H1 (cell line): ENCODE measurements around the gene GARIN3. TPM values are rescaled to one million over a fixed set of nuclear protein-coding genes. Genes with fewer than 3 reads are reported as not detected.

Experiments used
- CTCF ChIA-PET: fragments of 300-600 bp; sonication (Branson Sonifier 250); formaldehyde crosslinking; loops from one replicate; lab custom pipeline; 2021; ENCODE audit not compliant: partially characterized antibody; lab: Charles Lee
- POLR2A ChIA-PET: fragments of 300-600 bp; sonication (Branson Sonifier 250); formaldehyde crosslinking; loops from one replicate; lab custom pipeline; 2021; ENCODE audit warnings: inconsistent platforms; ENCODE audit not compliant: partially characterized antibody; lab: Charles Lee
- DNase-seq, 2 experiments: peaks; one replicate each; pipeline versions ENCODE4 v3.0.0 to v3.0.0-alpha.2; 2010 to 2022; ENCODE audit warnings: low spot score in 2 of 2, low read depth in 1 of 2, mixed read lengths in 1 of 2
- FAIRE-seq: peaks from 2 replicates; lab custom pipeline; 2011; peaks lifted over from hg19 to GRCh38; lab: Jason Lieb, UNC
- H2AFZ ChIP-seq: 2 replicates; pipeline ENCODE4 v1.8.1; 2012; ENCODE audit warnings: low read length, inconsistent platforms
- H2AK5ac ChIP-seq: 2 replicates; pipeline ENCODE4 v1.6.1; 2013; ENCODE audit warnings: low read depth, low read length
- H2BK120ac ChIP-seq: replicated peaks from 2 replicates; pipeline ENCODE3; 2013; ENCODE audit warnings: low read depth, low read length, inconsistent platforms
- H2BK12ac ChIP-seq: 2 replicates; pipeline ENCODE4 v1.6.1; 2013; ENCODE audit warnings: low read depth, low read length
- H2BK15ac ChIP-seq: 2 replicates; pipeline ENCODE4 v1.6.1; 2013; ENCODE audit warnings: low read length
- H2BK20ac ChIP-seq: 2 replicates; pipeline ENCODE4 v1.6.1; 2013; ENCODE audit warnings: low read length
- H2BK5ac ChIP-seq: 2 replicates; pipeline ENCODE4 v1.6.1; 2013; ENCODE audit warnings: low read depth, low read length
- H3K14ac ChIP-seq: 2 replicates; pipeline ENCODE4 v1.6.1; 2013; ENCODE audit warnings: inconsistent platforms; ENCODE audit not compliant: insufficient read length
- H3K18ac ChIP-seq: 2 replicates; pipeline ENCODE4 v1.6.1; 2013; ENCODE audit warnings: low read length; ENCODE audit errors: extremely low read depth
- H3K23ac ChIP-seq: 2 replicates; pipeline ENCODE4 v1.6.1; 2013; ENCODE audit warnings: inconsistent platforms; ENCODE audit not compliant: insufficient read length
- H3K23me2 ChIP-seq: 2 replicates; pipeline ENCODE4 v1.6.1; 2013; ENCODE audit warnings: low read depth, low read length
- H3K27ac ChIP-seq: 2 replicates; pipeline ENCODE4 v1.6.1; 2011; ENCODE audit warnings: low read depth, low read length, inconsistent platforms
- H3K27me3 ChIP-seq, 4 experiments: replicated peaks in 1 of 4; 1 replicate in 1 of 4; 2 replicates in 3 of 4; pipeline versions ENCODE4 v1.6.1 to v1.8.1; 2011 to 2013; ENCODE audit warnings: low read length in 3 of 4, mild to moderate bottlenecking in 3 of 4, inconsistent platforms in 2 of 4, mixed read lengths in 2 of 4, moderate library complexity in 1 of 4; ENCODE audit not compliant: control insufficient read depth in 3 of 4, insufficient read depth in 3 of 4; ENCODE audit errors: extremely low read depth in 1 of 4
- H3K36me3 ChIP-seq, 4 experiments: 2 replicates each; pipeline versions ENCODE4 v1.6.1 to v1.8.1; 2011 to 2013; ENCODE audit warnings: mild to moderate bottlenecking in 4 of 4, low read length in 3 of 4, moderate library complexity in 2 of 4, control low read depth in 1 of 4, inconsistent platforms in 1 of 4; ENCODE audit not compliant: insufficient read depth in 4 of 4, control insufficient read depth in 2 of 4
- H3K4ac ChIP-seq: replicated peaks from 2 replicates; pipeline ENCODE3; 2013; ENCODE audit warnings: low read length, low read depth, mixed read lengths, inconsistent platforms; ENCODE audit not compliant: insufficient read length
- H3K4me1 ChIP-seq, 4 experiments: replicated peaks in 1 of 4; 1 replicate in 1 of 4; 2 replicates in 3 of 4; pipeline versions ENCODE4 v1.6.1 to v1.8.1; 2011 to 2013; ENCODE audit warnings: low read length in 3 of 4, inconsistent platforms in 2 of 4, mixed read lengths in 1 of 4; ENCODE audit not compliant: insufficient read depth in 4 of 4, control insufficient read depth in 3 of 4
- H3K4me2 ChIP-seq, 2 experiments: 2 replicates each; pipeline versions ENCODE4 v1.6.1 to v1.8.1; 2011 to 2013; ENCODE audit warnings: low read depth in 2 of 2, low read length in 2 of 2, control low read depth in 1 of 2, inconsistent platforms in 1 of 2, mild to moderate bottlenecking in 1 of 2; ENCODE audit not compliant: insufficient read depth in 1 of 2
- H3K4me3 ChIP-seq, 4 experiments: fragments of 200-600, 300-600 bp in 1 of 4; sonication (generic), shearing (Covaris generic), sonication (Bioruptor Twin) in 1 of 4; 2 replicates each; pipeline versions ENCODE4 v1.5.1 to v1.8.1; 2011 to 2016; ENCODE audit warnings: low read length in 4 of 4, low read depth in 3 of 4, control low read depth in 2 of 4, inconsistent platforms in 2 of 4, mild to moderate bottlenecking in 2 of 4, mixed read lengths in 1 of 4, moderate library complexity in 1 of 4; ENCODE audit not compliant: insufficient read depth in 2 of 4; ENCODE audit errors: extremely low read depth in 1 of 4
- H3K56ac ChIP-seq: replicated peaks from 2 replicates; pipeline ENCODE3; 2013; ENCODE audit warnings: low read depth, mild to moderate bottlenecking, mixed read lengths, low read length, inconsistent platforms; ENCODE audit not compliant: insufficient read length
- H3K79me1 ChIP-seq: 2 replicates; pipeline ENCODE4 v1.6.1; 2013; ENCODE audit warnings: low read depth, low read length, control low read depth
- H3K79me2 ChIP-seq, 2 experiments: 2 replicates each; pipeline versions ENCODE4 v1.6.1 to v1.8.1; 2012 to 2013; ENCODE audit warnings: low read length in 2 of 2, mild to moderate bottlenecking in 2 of 2, inconsistent platforms in 1 of 2; ENCODE audit not compliant: insufficient read depth in 2 of 2, control insufficient read depth in 1 of 2
- H3K9ac ChIP-seq, 4 experiments: replicated peaks in 1 of 4; 1 replicate in 1 of 4; 2 replicates in 3 of 4; pipeline versions ENCODE4 v1.6.1 to v1.8.1; 2011 to 2013; ENCODE audit warnings: low read depth in 3 of 4, low read length in 3 of 4, control low read depth in 2 of 4, mild to moderate bottlenecking in 2 of 4, moderate library complexity in 2 of 4, inconsistent platforms in 1 of 4; ENCODE audit errors: extremely low read depth in 1 of 4
- H3K9me3 ChIP-seq, 2 experiments: 2 replicates each; pipeline versions ENCODE4 v1.6.1 to v1.8.1; 2012 to 2013; ENCODE audit warnings: mild to moderate bottlenecking in 2 of 2, moderate library complexity in 2 of 2, control low read depth in 1 of 2, inconsistent platforms in 1 of 2, low read depth in 1 of 2, low read length in 1 of 2, mixed read lengths in 1 of 2; ENCODE audit not compliant: insufficient read depth in 2 of 2
- H4K20me1 ChIP-seq, 2 experiments: replicated peaks in 1 of 2; 2 replicates each; pipeline versions ENCODE3 to v1.8.1; 2011 to 2013; ENCODE audit warnings: inconsistent platforms in 2 of 2, low read length in 2 of 2, mild to moderate bottlenecking in 1 of 2; ENCODE audit not compliant: insufficient read depth in 2 of 2, control insufficient read depth in 1 of 2
- H4K5ac ChIP-seq: 2 replicates; pipeline ENCODE4 v1.6.1; 2013; ENCODE audit warnings: low read length, low read depth, mixed read lengths, inconsistent platforms; ENCODE audit not compliant: insufficient read length
- H4K8ac ChIP-seq: 2 replicates; pipeline ENCODE4 v1.8.0; 2013; ENCODE audit warnings: mild to moderate bottlenecking, moderate library complexity, low read length, inconsistent platforms; ENCODE audit not compliant: insufficient read depth; ENCODE audit errors: extremely low read depth
- H4K91ac ChIP-seq: replicated peaks from 2 replicates; pipeline ENCODE3; 2013; ENCODE audit warnings: low read length, mixed read lengths, inconsistent platforms; ENCODE audit not compliant: insufficient read length
- CBX8 ChIP-seq: fragments of 300-800, 300-1000 bp; sonication (generic); IDR thresholded peaks from 2 replicates; pipeline ENCODE4 v1.7.1; 2016; ENCODE audit warnings: low read depth, low read length, borderline replicate concordance
- CTBP2 ChIP-seq: IDR thresholded peaks from 2 replicates; pipeline ENCODE4 v1.7.0; 2011; ENCODE audit warnings: borderline replicate concordance, mild to moderate bottlenecking, moderate library complexity, mixed read lengths, low read length; ENCODE audit not compliant: insufficient read depth, insufficient read length
- E2F6 ChIP-seq: IDR thresholded peaks from 2 replicates; pipeline ENCODE4 v1.6.1; 2012; ENCODE audit warnings: inconsistent platforms
- HDAC2 ChIP-seq, 2 experiments: fragments of 300-600 bp in 1 of 2; sonication (generic) in 1 of 2; IDR thresholded peaks; 2 replicates each; pipeline ENCODE4 v1.6.1; 2011 to 2012; ENCODE audit warnings: low read depth in 2 of 2, low read length in 2 of 2, mild to moderate bottlenecking in 2 of 2, moderate library complexity in 2 of 2, borderline replicate concordance in 1 of 2, inconsistent platforms in 1 of 2
- HDAC6 ChIP-seq: IDR thresholded peaks from one replicate; pipeline ENCODE4 v1.7.1; 2012; ENCODE audit warnings: low read depth, mild to moderate bottlenecking, inconsistent platforms, low read length, moderate library complexity
- KDM5A ChIP-seq: fragments of 200-600 bp; IDR thresholded peaks from 2 replicates; pipeline ENCODE4 v1.7.1; 2012; ENCODE audit warnings: mild to moderate bottlenecking, low read length, inconsistent platforms, mixed read lengths
- POLR2AphosphoS5 ChIP-seq: IDR thresholded peaks from 2 replicates; pipeline ENCODE4 v1.6.1; 2011; ENCODE audit warnings: low read depth, low read length
- RAD21 ChIP-seq, 2 experiments: IDR thresholded peaks in 1 of 2; conservative IDR thresholded peaks in 1 of 2; 2 replicates each; pipeline ENCODE4 v1.6.1; 2011; ENCODE audit warnings: low read depth in 2 of 2, low read length in 2 of 2, improper control_type of control experiment in 1 of 2, inconsistent platforms in 1 of 2, mild to moderate bottlenecking in 1 of 2, moderate library complexity in 1 of 2
- SIRT6 ChIP-seq: IDR thresholded peaks from one replicate; pipeline ENCODE4 v1.7.1; 2012; ENCODE audit warnings: low read length, inconsistent platforms
- SUZ12 ChIP-seq: fragments of 200-600 bp; sonication (generic); IDR thresholded peaks from 2 replicates; pipeline ENCODE4 v1.6.1; 2012; ENCODE audit warnings: mild to moderate bottlenecking, inconsistent platforms, low read length, moderate library complexity, mixed read lengths
- TEAD4 ChIP-seq: IDR thresholded peaks from 2 replicates; pipeline ENCODE4 v1.6.1; 2012; ENCODE audit warnings: low read depth, low read length, inconsistent platforms, mixed read lengths
- ZNF274 ChIP-seq: IDR thresholded peaks from 2 replicates; pipeline ENCODE4 v1.7.0; 2012; ENCODE audit warnings: low read length, borderline replicate concordance; ENCODE audit errors: extremely low read depth
- WGBS, 2 experiments: shearing (Covaris generic) in 1 of 2; methylation state at CpG; one replicate each; pipeline versions ENCODE4 v1.1.6 to v1.1.7; 2013 to 2015; ENCODE audit warnings: low lambda C conversion rate in 2 of 2, mixed read lengths in 2 of 2, inconsistent platforms in 1 of 2, low coverage in 1 of 2, missing lambda C conversion rate in 1 of 2; ENCODE audit not compliant: insufficient replicate concordance in 2 of 2, insufficient coverage in 1 of 2, insufficient read length in 1 of 2; ENCODE audit errors: extremely low coverage in 1 of 2, missing lambda C conversion rate in 1 of 2; 5-methylcytosine and 5-hydroxymethylcytosine counted together
- polyA plus RNA-seq, 7 experiments: library from polyadenylated mRNA; depleted of rRNA in 3 of 7; stranded (reverse) in 5 of 7; unstranded in 2 of 7; fragments of >200 nt in 5 of 7; fragments of 200-250 nt in 2 of 7; gene quantifications; 1 replicate in 5 of 7; 2 replicates in 1 of 7; 4 replicates in 1 of 7; pipeline versions ENCODE4 v1.2.1 to v1.2.3, GENCODE V29; 2011 to 2013; ENCODE audit warnings: missing spikeins in 2 of 7, mixed read lengths in 2 of 7
- total RNA-seq: library from RNA; stranded (reverse); fragmentation: NEBNext Ultra II Directional; extraction: Animal tissue kit (Norgen Biotek cat#: 25700); gene quantifications from 2 replicates; pipeline ENCODE4 v1.2.1, GENCODE V29; 2021

GARIN3 gene
- total and polyA plus RNA-seq, 2 of the 8 experiments (the other 6 are each of a cell fraction or from before 2014, with no cell fraction given) = not detected

GRCh38 chr5:157212307-157212706 lies 46.2 kb upstream of the GARIN3 start:
- Histone ChIP-seq H3K23ac (no peak overlapping the region), H2BK12ac (no peak overlapping the region), H3K56ac (no peak overlapping the region), H3K9me3 (no peaks in the 10 kb centered on the region; a peak in 1 of 4 replicates), H3K36me3 (no peaks in the 10 kb centered on the region), H3K4me1 (no peaks in the 10 kb centered on the region), H3K4me3 (no peak overlapping the region), H3K27me3 (no peaks in the 10 kb centered on the region), H3K79me2 (no peaks in the 10 kb centered on the region), H2BK15ac (no peak overlapping the region), H2BK120ac (no peak overlapping the region), H3K27ac (no peak overlapping the region), H3K9ac (no peak overlapping the region), H4K5ac (no peak overlapping the region), H3K18ac (no peak overlapping the region), H2AK5ac (no peak overlapping the region), H2BK5ac (no peak overlapping the region), H4K20me1 (no peaks in the 10 kb centered on the region), H3K23me2 (no peaks in the 10 kb centered on the region; the same call in 1 of the 2 replicates), H4K8ac (no peak overlapping the region), H3K79me1 (no peaks in the 10 kb centered on the region; the same call in 1 of the 2 replicates), H3K14ac (no peak overlapping the region), H2AFZ (no peak overlapping the region), H3K4me2 (no peak overlapping the region), H2BK20ac (no peak overlapping the region), H4K91ac (no peak overlapping the region), H3K4ac (no peak overlapping the region)
- DNase-seq = no peak
- FAIRE-seq = no peak
- ChIA-PET POLR2A (no interaction called here), CTCF (interaction anchor here (0.6 to 0.9 kb wide), 2 partner anchors 41 to 42 kb away, joined by 3 read pairs; no protein-coding TSS in a partner anchor)
- no peak for TF ChIP-seq SIRT6
- TF ChIP-seq HDAC2 (IDR thresholded peaks at IDR 0.05; ENCODE audit: borderline replicate concordance in 1 of 2, low read depth in 2 of 2, low read length in 2 of 2) = no peak
- no peak for TF ChIP-seq SUZ12
- TF ChIP-seq E2F6 = no peak
- TF ChIP-seq RAD21 (IDR thresholded peaks at IDR 0.05 in 1 of 2, conservative IDR thresholded peaks at IDR 0.05 in 1 of 2; ENCODE audit: low read depth in 2 of 2, low read length in 2 of 2) = no peak
- no peak for TF ChIP-seq CBX8
- no peak for TF ChIP-seq TEAD4
- TF ChIP-seq HDAC6 = no peak
- TF ChIP-seq KDM5A = no peak
- no peak for TF ChIP-seq ZNF274
- no peak for TF ChIP-seq POLR2AphosphoS5
- TF ChIP-seq CTBP2 = no peak
- WGBS, 2 experiments = 90% methylated on average over 5 of the region's 5 CpGs; no CpG with 5 or more reads in 1 of the 2 experiments
